ENCODE results near the gene CCDC68. TPM values are rescaled to one million over a fixed set of nuclear protein-coding genes. Genes with fewer than 3 reads are reported as not detected.

The CCDC68 gene
- total and polyA plus RNA-seq, 2 of the 13 experiments (the other 11 are each of a cell fraction or from before 2014, with no cell fraction given) = 4.6 to 13.3 TPM

GRCh38 chr18:54995421-54996143 is 36.3 kb upstream of the CCDC68 start:
- FAIRE-seq = no peak
- WGBS (ENCODE audit: low lambda C conversion rate) = 14% methylated on average over 5 of the region's 5 CpGs
- POLR2A ChIA-PET = no interaction called here

DNA sequence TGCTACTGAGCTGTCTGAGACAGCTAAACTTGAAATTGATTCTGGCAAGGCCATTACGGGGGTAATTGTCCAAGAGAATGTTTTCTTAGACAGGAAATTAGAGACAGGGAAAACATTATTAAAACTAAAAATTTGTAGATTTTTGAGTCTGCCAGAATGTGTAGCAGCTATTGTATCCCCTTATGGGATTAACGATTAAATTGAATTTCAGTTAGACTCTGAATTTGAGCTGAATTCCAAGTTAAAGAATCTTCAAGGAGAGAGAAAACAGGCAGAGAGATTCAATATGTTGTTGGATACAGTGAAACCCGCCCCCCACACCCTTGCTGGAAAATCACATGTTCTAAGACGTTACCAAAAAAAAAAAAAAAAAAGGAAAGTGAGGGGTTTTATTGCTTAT is 32.7 kb upstream of the CCDC68 start:
- Histone ChIP-seq H2AFZ (ENCODE audit: low read length) (no peak overlapping the region), H3K79me2 (ENCODE audit: insufficient read depth, low read length) (no peaks in the 10 kb centered on the region), H3K36me3 (replicated peaks in 1 of 2; ENCODE audit: control insufficient read depth in 1 of 2, insufficient read depth in 2 of 2, low read length in 2 of 2) (no peaks in the 10 kb centered on the region), H3K4me3 (replicated peaks in 1 of 3; ENCODE audit: insufficient read depth in 1 of 3, low read depth in 2 of 3, low read length in 3 of 3) (no peak overlapping the region), H3K9me3 (ENCODE audit: low read length) (no peaks in the 10 kb centered on the region), H3K4me2 (ENCODE audit: low read depth, low read length) (no peak overlapping the region), H3K27me3 (ENCODE audit: control insufficient read depth in 1 of 2, insufficient read depth in 2 of 2, low read length in 2 of 2) (no peaks in the 10 kb centered on the region), H3K4me1 (ENCODE audit: insufficient read depth, low read length) (no peaks in the 10 kb centered on the region), H3K9ac (ENCODE audit: insufficient read depth, low read depth, low read length) (no peak overlapping the region), H3K27ac (ENCODE audit: extremely low read length, insufficient read depth, low read length) (no peak overlapping the region), H4K20me1 (ENCODE audit: insufficient read depth, low read length) (no peaks in the 10 kb centered on the region)
- ChIA-PET CTCF (ENCODE audit: low intra/inter-chr PET ratio, low total read pairs) (no interaction called here), POLR2A (no interaction called here)
- ATAC-seq (no peak), FAIRE-seq (no peak), DNase-seq (ENCODE audit: low spot score) (no peak)
- intact Hi-C loops (cut with micrococcal nuclease; ENCODE audit: unreplicated experiment) (no loop called here), in situ Hi-C loops (cut with HindIII; ENCODE audit: extremely low pct_ligation_motif_present, low pct_unique_long_range_greater_than_20kb) (no loop called here)
- no TSS peak for BruUV-seq (replicated peaks)
- 17% methylated on average over 4 of the region's 4 CpGs for WGBS (ENCODE audit: low lambda C conversion rate)
- no peak for TF ChIP-seq ZFP37 (CRISPR knock-in tag; IDR thresholded peaks at IDR 0.05; ENCODE audit: borderline replicate concordance)
- TF ChIP-seq ZFAT (CRISPR knock-in tag; conservative IDR thresholded peaks at IDR 0.05) = no peak
- no peak for TF ChIP-seq ZSCAN12 (CRISPR knock-in tag; IDR thresholded peaks at IDR 0.05)
- no peak for TF ChIP-seq RAD21 (CRISPR knock-in tag; IDR thresholded peaks at IDR 0.05)
- TF ChIP-seq FOXJ3 (CRISPR knock-in tag; IDR thresholded peaks at IDR 0.05; ENCODE audit: borderline replicate concordance) = no peak
- no peak for TF ChIP-seq ZNF597 (CRISPR knock-in tag; IDR thresholded peaks at IDR 0.05)
- no peak for TF ChIP-seq FOXM1 (CRISPR knock-in tag; IDR thresholded peaks at IDR 0.05)
- no peak for TF ChIP-seq GPN1 (CRISPR knock-in tag; IDR thresholded peaks at IDR 0.05; ENCODE audit: borderline replicate concordance)
- TF ChIP-seq ZFP36 (IDR thresholded peaks at IDR 0.05; ENCODE audit: borderline replicate concordance, low read depth, low read length, partially characterized antibody) = no peak
- TF ChIP-seq, protein P1, sequence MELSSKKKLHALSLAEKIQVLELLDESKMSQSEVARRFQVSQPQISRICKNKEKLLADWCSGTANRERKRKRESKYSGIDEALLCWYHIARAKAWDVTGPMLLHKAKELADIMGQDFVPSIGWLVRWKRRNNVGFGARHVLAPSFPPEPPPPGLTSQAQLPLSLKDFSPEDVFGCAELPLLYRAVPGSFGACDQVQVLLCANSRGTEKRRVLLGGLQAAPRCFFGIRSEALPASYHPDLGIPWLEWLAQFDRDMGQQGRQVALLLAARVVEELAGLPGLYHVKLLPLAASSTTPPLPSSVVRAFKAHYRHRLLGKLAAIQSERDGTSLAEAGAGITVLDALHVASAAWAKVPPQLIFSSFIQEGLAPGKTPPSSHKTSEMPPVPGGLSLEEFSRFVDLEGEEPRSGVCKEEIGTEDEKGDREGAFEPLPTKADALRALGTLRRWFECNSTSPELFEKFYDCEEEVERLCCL (CRISPR knock-in tag; IDR thresholded peaks at IDR 0.05; ENCODE audit: borderline replicate concordance) = no peak

More at GRCh38 chr18:54995421-54996143, 36.3 kb upstream of the CCDC68 start:
- ATAC-seq = no peak
- Histone ChIP-seq H3K4me2 (ENCODE audit: low read depth, low read length) (no peak overlapping the region), H3K27me3 (ENCODE audit: control insufficient read depth in 1 of 2, insufficient read depth in 2 of 2, low read length in 2 of 2) (peaks cover 0 to 2% of the 10 kb centered on the region in 2 experiments; a peak in 1 of 5 replicates), H2AFZ (ENCODE audit: low read length) (no peak overlapping the region), H3K36me3 (replicated peaks in 1 of 2; ENCODE audit: control insufficient read depth in 1 of 2, insufficient read depth in 2 of 2, low read length in 2 of 2) (no peaks in the 10 kb centered on the region), H3K9ac (ENCODE audit: insufficient read depth, low read depth, low read length) (no peak overlapping the region), H3K4me1 (ENCODE audit: insufficient read depth, low read length) (no peaks in the 10 kb centered on the region), H3K79me2 (ENCODE audit: insufficient read depth, low read length) (no peaks in the 10 kb centered on the region), H3K4me3 (replicated peaks in 1 of 3; ENCODE audit: insufficient read depth in 1 of 3, low read depth in 2 of 3, low read length in 3 of 3) (no peak overlapping the region), H3K9me3 (ENCODE audit: low read length) (no peaks in the 10 kb centered on the region), H3K27ac (ENCODE audit: extremely low read length, insufficient read depth, low read length) (no peak overlapping the region), H4K20me1 (ENCODE audit: insufficient read depth, low read length) (no peaks in the 10 kb centered on the region)
- no peak for DNase-seq (ENCODE audit: low spot score)
- BruUV-seq (replicated peaks) = no TSS peak
- intact Hi-C loops (cut with micrococcal nuclease; ENCODE audit: unreplicated experiment) (no loop called here), in situ Hi-C loops (cut with HindIII; ENCODE audit: extremely low pct_ligation_motif_present, low pct_unique_long_range_greater_than_20kb) (no loop called here)
- CTCF ChIA-PET (ENCODE audit: low intra/inter-chr PET ratio, low total read pairs) = no interaction called here
- TF ChIP-seq ZBTB20 (CRISPR knock-in tag; IDR thresholded peaks at IDR 0.05; ENCODE audit: borderline replicate concordance, low read depth) (no peak), PCBP1 (IDR thresholded peaks at IDR 0.05; ENCODE audit: borderline replicate concordance, low read depth, low read length) (no peak), SP140L (CRISPR knock-in tag; IDR thresholded peaks at IDR 0.05; ENCODE audit: borderline replicate concordance) (no peak), CC2D1A (CRISPR knock-in tag; IDR thresholded peaks at IDR 0.05) (no peak), FLYWCH1 (CRISPR knock-in tag; IDR thresholded peaks at IDR 0.05) (no peak), ZZZ3 (CRISPR knock-in tag; IDR thresholded peaks at IDR 0.05; ENCODE audit: borderline replicate concordance) (no peak), RAD51 (IDR thresholded peaks at IDR 0.05; ENCODE audit: borderline replicate concordance) (no peak)
- TF ChIP-seq, protein P2, sequence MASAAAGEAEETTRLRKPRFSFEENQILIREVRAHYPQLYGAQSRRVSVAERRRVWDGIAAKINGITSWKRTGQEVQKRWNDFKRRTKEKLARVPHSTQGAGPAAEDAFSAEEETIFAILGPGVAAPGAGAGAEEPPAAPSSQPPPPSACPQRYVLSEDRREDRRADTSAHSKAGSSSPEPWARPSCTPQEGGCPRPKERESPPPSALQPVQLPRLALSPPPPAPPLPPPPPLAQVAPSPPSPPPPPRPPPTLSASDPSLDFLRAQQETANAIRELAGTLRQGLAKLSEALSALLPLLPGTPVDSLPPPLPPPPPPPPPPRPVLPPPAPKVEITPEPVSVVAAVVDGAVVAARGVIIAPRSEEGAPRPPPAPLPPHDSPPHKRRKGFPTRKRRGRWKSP (CRISPR knock-in tag; IDR thresholded peaks at IDR 0.05) = no peak

Data from HepG2 (cell line).